Endothelial cell of umbilical vein (primary cell): ENCODE data around the gene GUCD1. TPM values are rescaled to one million over a fixed set of nuclear protein-coding genes. Genes with fewer than 3 reads are reported as not detected.

Experiments used
- BruUV-seq: library from RNA; stranded (reverse); fragments of 400-500 nt; replicated peaks from 2 replicates; lab custom pipeline; 2021; lab: Mats Ljungman, UMichigan
- CTCF ChIA-PET: fragments of 300-600, 350-600 bp; sonication (Branson Sonifier 250); formaldehyde crosslinking; loops from one replicate; lab custom pipeline; 2021; ENCODE audit warnings: antibody characterized with exemption, inconsistent platforms; lab: Charles Lee
- POLR2A ChIA-PET: fragments of 300-600, 350-600 bp; sonication (Branson Sonifier 250); formaldehyde crosslinking; loops from one replicate; lab custom pipeline; 2021; ENCODE audit warnings: antibody characterized with exemption, inconsistent platforms; lab: Charles Lee
- DNase-seq: peaks from one replicate; pipeline ENCODE4 v3.0.0-alpha.2; 2011; ENCODE audit warnings: low read depth, low spot score
- FAIRE-seq: peaks from 2 replicates; lab custom pipeline; 2011; peaks lifted over from hg19 to GRCh38; lab: Jason Lieb, UNC
- H2AFZ ChIP-seq: 2 replicates; pipeline ENCODE4 v1.6.0; 2012; ENCODE audit warnings: low read depth, low read length, control low read depth, inconsistent platforms
- H3K27ac ChIP-seq: 2 replicates; pipeline ENCODE4 v1.5.1; 2011; ENCODE audit warnings: low read depth, mild to moderate bottlenecking, control low read depth, low read length, moderate library complexity; ENCODE audit not compliant: insufficient read depth
- H3K27me3 ChIP-seq, 2 experiments: 2 replicates each; pipeline versions ENCODE4 v1.6.0 to v1.6.1; 2011; ENCODE audit warnings: low read length in 2 of 2, mixed read lengths in 1 of 2; ENCODE audit not compliant: control insufficient read depth in 2 of 2, insufficient read depth in 2 of 2
- H3K36me3 ChIP-seq, 2 experiments: 2 replicates in 1 of 2; 3 replicates in 1 of 2; pipeline ENCODE4 v1.5.1; 2011; ENCODE audit warnings: low read length in 2 of 2, mild to moderate bottlenecking in 1 of 2, moderate library complexity in 1 of 2; ENCODE audit not compliant: control insufficient read depth in 2 of 2, insufficient read depth in 2 of 2; ENCODE audit errors: extremely low read depth in 1 of 2
- H3K4me1 ChIP-seq: 3 replicates; pipeline ENCODE4 v1.5.1; 2011; ENCODE audit warnings: mild to moderate bottlenecking, low read length; ENCODE audit not compliant: control insufficient read depth, insufficient read depth; ENCODE audit errors: extremely low read depth
- H3K4me2 ChIP-seq: 2 replicates; pipeline ENCODE4 v1.6.1; 2011; ENCODE audit warnings: low read length, control low read depth, mixed read lengths; ENCODE audit not compliant: insufficient read depth
- H3K4me3 ChIP-seq, 3 experiments: fragments of 200-600 bp in 1 of 3; sonication (generic), shearing (Covaris generic) in 1 of 3; replicated peaks in 1 of 3; 2 replicates each; pipeline ENCODE4 v1.5.1; 2011 to 2016; ENCODE audit warnings: control low read depth in 3 of 3, low read length in 3 of 3, mild to moderate bottlenecking in 2 of 3, inconsistent platforms in 1 of 3, low read depth in 1 of 3, moderate library complexity in 1 of 3; ENCODE audit not compliant: insufficient read depth in 1 of 3
- H3K79me2 ChIP-seq: 2 replicates; pipeline ENCODE4 v1.6.0; 2012; ENCODE audit warnings: low read length, inconsistent platforms; ENCODE audit not compliant: control insufficient read depth, insufficient read depth
- H3K9ac ChIP-seq: replicated peaks from 2 replicates; pipeline ENCODE3; 2011; ENCODE audit warnings: low read length, control low read depth; ENCODE audit not compliant: insufficient read depth; ENCODE audit errors: extremely low read depth
- H3K9me1 ChIP-seq: replicated peaks from 3 replicates; pipeline ENCODE4 v1.6.0; 2011; ENCODE audit warnings: mild to moderate bottlenecking, low read length; ENCODE audit not compliant: control insufficient read depth, insufficient read depth; ENCODE audit errors: extremely low read depth
- H3K9me3 ChIP-seq: replicated peaks from 2 replicates; pipeline ENCODE4 v1.5.1; 2012; ENCODE audit warnings: low read length, inconsistent platforms; ENCODE audit not compliant: control insufficient read depth, insufficient read depth
- H4K20me1 ChIP-seq: replicated peaks from 2 replicates; pipeline ENCODE3; 2011; ENCODE audit warnings: mild to moderate bottlenecking, low read length; ENCODE audit not compliant: control insufficient read depth, insufficient read depth; ENCODE audit errors: extremely low read depth
- EZH2 ChIP-seq: IDR thresholded peaks from 2 replicates; pipeline ENCODE4 v1.6.1; 2012; ENCODE audit warnings: borderline replicate concordance, low read depth, mild to moderate bottlenecking, moderate library complexity, low read length, inconsistent platforms; ENCODE audit not compliant: severe bottlenecking
- FOS ChIP-seq: IDR thresholded peaks from 2 replicates; pipeline ENCODE4 v1.6.1; 2011; ENCODE audit warnings: mild to moderate bottlenecking, low read length, moderate library complexity, borderline replicate concordance; ENCODE audit not compliant: insufficient read depth
- GATA2 ChIP-seq: IDR thresholded peaks from 2 replicates; pipeline ENCODE4 v1.7.0; 2011; ENCODE audit warnings: low read depth, mild to moderate bottlenecking, moderate library complexity, mixed read lengths, low read length; ENCODE audit not compliant: insufficient read length, insufficient read depth
- JUN ChIP-seq: IDR thresholded peaks from 2 replicates; pipeline ENCODE4 v1.6.1; 2011; ENCODE audit warnings: borderline replicate concordance, low read depth; ENCODE audit not compliant: insufficient read length, insufficient read depth
- MYC ChIP-seq: IDR thresholded peaks from one replicate; pipeline ENCODE4 v1.6.1; 2011; ENCODE audit warnings: mild to moderate bottlenecking, low read depth, low read length
- POLR2A ChIP-seq: IDR thresholded peaks from 2 replicates; pipeline ENCODE4 v1.6.1; 2012; ENCODE audit warnings: low read depth, mild to moderate bottlenecking, control low read depth, low read length
- POLR2AphosphoS5 ChIP-seq: IDR thresholded peaks from 2 replicates; pipeline ENCODE4 v1.6.1; 2012; ENCODE audit warnings: low read depth, mild to moderate bottlenecking, control low read depth, low read length, moderate library complexity; ENCODE audit not compliant: insufficient read depth
- dilution Hi-C: fragments of 300-500 bp; cut with MboI; formaldehyde crosslinking; loops from one replicate; pipeline ENCODE4 v1.15.0; 2019; ENCODE audit warnings: low sequenced_read_pairs; ENCODE audit not compliant: extremely low pct_ligation_motif_present
- intact Hi-C: fragments of 100-400 bp; cut with micrococcal nuclease; formaldehyde crosslinking; loops from one replicate; pipeline ENCODE4 v1.10.0; 2022
- polyA plus RNA-seq, 4 experiments: library from polyadenylated mRNA; depleted of rRNA in 3 of 4; stranded (reverse) in 3 of 4; unstranded in 1 of 4; fragments of >200 nt; gene quantifications; 2 replicates each; pipeline versions ENCODE4 v1.2.1 to v1.2.3, GENCODE V29; 2011 to 2012; ENCODE audit warnings: missing spikeins in 1 of 4
- total RNA-seq: library from RNA; stranded (reverse); gene quantifications from 2 replicates; pipeline ENCODE4 v1.2.3, GENCODE V29; 2021
- TF ChIP-seq, protein P1 (sequence below), 2 donors: IDR thresholded peaks; 1 replicate in 1 of 2; 2 replicates in 1 of 2; pipeline ENCODE4 v1.5.1; 2011; ENCODE audit warnings: low read length in 2 of 2, mild to moderate bottlenecking in 2 of 2, moderate library complexity in 2 of 2, control low read depth in 1 of 2, inconsistent platforms in 1 of 2, low read depth in 1 of 2; ENCODE audit not compliant: insufficient read depth in 1 of 2; ENCODE audit errors: extremely low read depth in 1 of 2
- TF ChIP-seq, protein P2 (sequence below): IDR thresholded peaks from 2 replicates; pipeline ENCODE4 v1.6.1; 2011; ENCODE audit not compliant: insufficient read depth, insufficient read length

The GUCD1 gene
- total and polyA plus RNA-seq, 2 donors (not counting 3 experiments of a cell fraction or from before 2014, with no cell fraction given), result 116 to 138 TPM

- H3K36me3 ChIP-seq, result peaks cover 0 to 3% of the 10 kb centered on the region in 2 experiments
- H3K27me3 ChIP-seq, result no peaks in the 10 kb centered on the region
- no peak overlapping the region for H3K27ac ChIP-seq
- H2AFZ ChIP-seq, result no peak overlapping the region
- FAIRE-seq, result no peak
- no peaks in the 10 kb centered on the region for H4K20me1 ChIP-seq
- no TSS peak for BruUV-seq
- DNase-seq, result no peak
- POLR2A ChIA-PET, result no interaction called here
- no peak overlapping the region for H3K9ac ChIP-seq
- peaks cover 7% of the 10 kb centered on the region for H3K4me1 ChIP-seq
- no peak overlapping the region for H3K4me2 ChIP-seq
- H3K9me3 ChIP-seq, result no peaks in the 10 kb centered on the region
- dilution Hi-C loops, result no loop called here
- intact Hi-C loops, result no loop called here
- no peak overlapping the region for H3K4me3 ChIP-seq
- no peaks in the 10 kb centered on the region for H3K79me2 ChIP-seq
- CTCF ChIA-PET, result interaction anchor here (1.4 kb wide), 1 partner anchor 213 kb away, joined by 3 read pairs; no protein-coding TSS in a partner anchor
- TF ChIP-seq, protein P1, sequence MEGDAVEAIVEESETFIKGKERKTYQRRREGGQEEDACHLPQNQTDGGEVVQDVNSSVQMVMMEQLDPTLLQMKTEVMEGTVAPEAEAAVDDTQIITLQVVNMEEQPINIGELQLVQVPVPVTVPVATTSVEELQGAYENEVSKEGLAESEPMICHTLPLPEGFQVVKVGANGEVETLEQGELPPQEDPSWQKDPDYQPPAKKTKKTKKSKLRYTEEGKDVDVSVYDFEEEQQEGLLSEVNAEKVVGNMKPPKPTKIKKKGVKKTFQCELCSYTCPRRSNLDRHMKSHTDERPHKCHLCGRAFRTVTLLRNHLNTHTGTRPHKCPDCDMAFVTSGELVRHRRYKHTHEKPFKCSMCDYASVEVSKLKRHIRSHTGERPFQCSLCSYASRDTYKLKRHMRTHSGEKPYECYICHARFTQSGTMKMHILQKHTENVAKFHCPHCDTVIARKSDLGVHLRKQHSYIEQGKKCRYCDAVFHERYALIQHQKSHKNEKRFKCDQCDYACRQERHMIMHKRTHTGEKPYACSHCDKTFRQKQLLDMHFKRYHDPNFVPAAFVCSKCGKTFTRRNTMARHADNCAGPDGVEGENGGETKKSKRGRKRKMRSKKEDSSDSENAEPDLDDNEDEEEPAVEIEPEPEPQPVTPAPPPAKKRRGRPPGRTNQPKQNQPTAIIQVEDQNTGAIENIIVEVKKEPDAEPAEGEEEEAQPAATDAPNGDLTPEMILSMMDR (IDR thresholded peaks at IDR 0.05; ENCODE audit: extremely low read depth in 1 of 2, insufficient read depth in 1 of 2, low read depth in 1 of 2, low read length in 2 of 2), result no peak
- TF ChIP-seq POLR2A (no peak), FOS (no peak), MYC (no peak), EZH2 (no peak), POLR2AphosphoS5 (no peak), JUN (no peak), GATA2 (no peak)
- TF ChIP-seq, protein P2, sequence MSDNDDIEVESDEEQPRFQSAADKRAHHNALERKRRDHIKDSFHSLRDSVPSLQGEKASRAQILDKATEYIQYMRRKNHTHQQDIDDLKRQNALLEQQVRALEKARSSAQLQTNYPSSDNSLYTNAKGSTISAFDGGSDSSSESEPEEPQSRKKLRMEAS, result no peak
- no peaks in the 10 kb centered on the region for H3K9me1 ChIP-seq
Measured at GRCh38 chr22:24590596-24591173, 35.7 kb upstream of the GUCD1 start.
